ENCODE measurements around the gene FHOD3. TPM values are rescaled to one million over a fixed set of nuclear protein-coding genes. Genes with fewer than 3 reads are reported as not detected.

The FHOD3 gene
- total and polyA plus RNA-seq, 2 of the 4 experiments (the other 2 are of a cell fraction), result 14.6 to 16.0 TPM

DNA sequence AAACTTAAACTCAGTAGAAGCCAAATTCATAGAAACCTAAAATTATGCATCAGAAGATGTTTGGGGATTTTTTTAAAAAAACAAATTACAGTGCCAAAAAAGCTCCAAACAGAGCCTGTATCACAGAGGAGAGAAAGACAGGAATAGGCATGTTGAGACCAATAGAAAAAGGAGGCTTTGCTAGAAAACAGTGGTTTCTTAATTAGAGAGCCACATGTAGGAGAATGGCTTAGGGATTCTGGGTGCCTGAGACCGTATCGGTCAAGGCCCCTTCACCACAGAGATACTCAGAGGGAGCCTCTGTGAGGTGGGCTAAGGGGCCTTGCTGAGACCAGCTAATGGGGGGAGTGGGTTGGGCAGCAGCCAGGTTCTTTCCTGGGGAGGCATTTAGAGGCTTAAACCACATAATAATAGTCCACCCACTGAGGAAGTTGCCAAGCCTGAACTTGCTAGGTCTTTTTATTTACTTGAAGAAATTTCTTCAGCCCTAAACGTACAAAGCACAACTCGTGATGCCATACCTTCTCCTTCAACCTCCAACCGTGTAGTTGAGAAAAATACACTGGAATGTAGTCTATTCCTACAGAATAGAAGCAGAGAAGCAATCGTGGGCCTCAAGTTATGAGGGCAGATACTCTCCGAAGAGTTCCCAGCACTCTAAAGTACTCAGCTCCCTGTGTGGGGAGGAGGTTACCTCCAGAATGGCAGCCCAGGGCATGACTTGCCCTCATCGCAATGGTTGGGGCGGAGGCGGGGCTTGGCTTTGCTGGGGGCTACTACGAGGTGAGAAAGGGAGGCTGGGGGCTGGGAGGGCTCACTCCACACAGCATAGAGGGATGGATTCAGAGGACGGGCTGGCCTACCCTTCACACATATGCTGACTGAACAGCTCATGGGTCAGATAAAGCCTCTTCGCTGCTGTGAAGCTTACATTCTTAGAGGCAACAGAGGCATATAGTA is 293.4 kb downstream of the FHOD3 start:
- H2BK15ac ChIP-seq (ENCODE audit: low read depth, low read length), result peak overlapping the region; percentile 65; the same call in 1 of the 3 replicates
- DNase-seq (no peak), ATAC-seq (ENCODE audit: low read depth) (no peak)
- in situ Hi-C loops (cut with MboI; ENCODE audit: low sequenced_read_pairs) (no loop called here), intact Hi-C loops (cut with micrococcal nuclease) (no loop called here), dilution Hi-C loops (cut with HindIII; ENCODE audit: low sequenced_read_pairs, unreplicated experiment) (no loop called here)
- H3K79me1 ChIP-seq (ENCODE audit: low read depth in 1 of 2, low read length in 2 of 2), result no peaks in the 10 kb centered on the region
- no peak overlapping the region for H2AFZ ChIP-seq (replicated peaks; ENCODE audit: low read length, poor library complexity)
- BruUV-seq (replicated peaks), result no TSS peak
- no peak overlapping the region for H3K14ac ChIP-seq (replicated peaks; ENCODE audit: low read depth, low read length)
- no peaks in the 10 kb centered on the region for H3K36me3 ChIP-seq (ENCODE audit: control insufficient read depth, insufficient read depth, low read length)
- H3K56ac ChIP-seq (ENCODE audit: extremely low read depth, insufficient read depth, low read length), result no peak overlapping the region
- H2AK5ac ChIP-seq (ENCODE audit: low read depth, low read length), result peak overlapping the region; percentile 55
- H3K18ac ChIP-seq (ENCODE audit: low read depth, low read length), result no peak overlapping the region
- no peaks in the 10 kb centered on the region for H3K27me3 ChIP-seq (ENCODE audit: control insufficient read depth, insufficient read depth, low read length)
- no CpG with 5 or more reads among the region's 13 CpGs for WGBS, 2 experiments (ENCODE audit: extremely low coverage in 2 of 2, insufficient read length in 1 of 2)
- H3K4me1 ChIP-seq (ENCODE audit: control insufficient read depth, insufficient read depth, low read length), result peaks cover 6% of the 10 kb centered on the region
- no peak overlapping the region for H3K4me3 ChIP-seq (ENCODE audit: insufficient read depth, low read depth, low read length)
- no peak overlapping the region for H3K27ac ChIP-seq (ENCODE audit: insufficient read depth, low read length)
- no peak overlapping the region for H2BK5ac ChIP-seq (ENCODE audit: low read depth, low read length, poor library complexity, severe bottlenecking)
- 0 out of 2 replicates have a peak overlapping the region, but pooled peaks have one; percentile 27 for H4K91ac ChIP-seq (ENCODE audit: insufficient read depth, low read depth, low read length)
- POLR2A ChIA-PET (ENCODE audit: unreplicated experiment), result no interaction called here
- no peak overlapping the region for H3K4me2 ChIP-seq (ENCODE audit: low read depth, low read length)
- no peak overlapping the region for H4K5ac ChIP-seq (ENCODE audit: low read depth, low read length)
- peak overlapping the region; percentile 49; the same call in 1 of the 2 replicates for H2BK20ac ChIP-seq (ENCODE audit: low read depth, low read length)
- TF ChIP-seq RCOR1 (IDR thresholded peaks at IDR 0.05; ENCODE audit: insufficient replicate concordance, low read length) (no peak), MAZ (IDR thresholded peaks at IDR 0.05; ENCODE audit: borderline replicate concordance, low read depth, low read length) (no peak), SMC3 (IDR thresholded peaks at IDR 0.05; ENCODE audit: low read depth, low read length) (no peak), FOS (IDR thresholded peaks at IDR 0.05; ENCODE audit: low read depth, low read length) (no peak), RAD21 (IDR thresholded peaks at IDR 0.05; ENCODE audit: low read length) (no peak), CEBPB (IDR thresholded peaks at IDR 0.05; ENCODE audit: low read depth, low read length) (no peak), BHLHE40 (IDR thresholded peaks at IDR 0.05; ENCODE audit: low read depth, low read length) (no peak), NFE2L2 (IDR thresholded peaks at IDR 0.05; ENCODE audit: low read depth, low read length) (no peak), MAFK (IDR thresholded peaks at IDR 0.05; ENCODE audit: low read depth, low read length) (no peak)
- TF ChIP-seq, protein P1, sequence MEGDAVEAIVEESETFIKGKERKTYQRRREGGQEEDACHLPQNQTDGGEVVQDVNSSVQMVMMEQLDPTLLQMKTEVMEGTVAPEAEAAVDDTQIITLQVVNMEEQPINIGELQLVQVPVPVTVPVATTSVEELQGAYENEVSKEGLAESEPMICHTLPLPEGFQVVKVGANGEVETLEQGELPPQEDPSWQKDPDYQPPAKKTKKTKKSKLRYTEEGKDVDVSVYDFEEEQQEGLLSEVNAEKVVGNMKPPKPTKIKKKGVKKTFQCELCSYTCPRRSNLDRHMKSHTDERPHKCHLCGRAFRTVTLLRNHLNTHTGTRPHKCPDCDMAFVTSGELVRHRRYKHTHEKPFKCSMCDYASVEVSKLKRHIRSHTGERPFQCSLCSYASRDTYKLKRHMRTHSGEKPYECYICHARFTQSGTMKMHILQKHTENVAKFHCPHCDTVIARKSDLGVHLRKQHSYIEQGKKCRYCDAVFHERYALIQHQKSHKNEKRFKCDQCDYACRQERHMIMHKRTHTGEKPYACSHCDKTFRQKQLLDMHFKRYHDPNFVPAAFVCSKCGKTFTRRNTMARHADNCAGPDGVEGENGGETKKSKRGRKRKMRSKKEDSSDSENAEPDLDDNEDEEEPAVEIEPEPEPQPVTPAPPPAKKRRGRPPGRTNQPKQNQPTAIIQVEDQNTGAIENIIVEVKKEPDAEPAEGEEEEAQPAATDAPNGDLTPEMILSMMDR (conservative IDR thresholded peaks at IDR 0.05; ENCODE audit: low read depth, low read length), result no peak
- TF ChIP-seq, protein P2, sequence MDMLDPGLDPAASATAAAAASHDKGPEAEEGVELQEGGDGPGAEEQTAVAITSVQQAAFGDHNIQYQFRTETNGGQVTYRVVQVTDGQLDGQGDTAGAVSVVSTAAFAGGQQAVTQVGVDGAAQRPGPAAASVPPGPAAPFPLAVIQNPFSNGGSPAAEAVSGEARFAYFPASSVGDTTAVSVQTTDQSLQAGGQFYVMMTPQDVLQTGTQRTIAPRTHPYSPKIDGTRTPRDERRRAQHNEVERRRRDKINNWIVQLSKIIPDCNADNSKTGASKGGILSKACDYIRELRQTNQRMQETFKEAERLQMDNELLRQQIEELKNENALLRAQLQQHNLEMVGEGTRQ (IDR thresholded peaks at IDR 0.05; ENCODE audit: low read depth, low read length), result no peak
- H4K8ac ChIP-seq (ENCODE audit: low read depth in 2 of 2, low read length in 2 of 2), result no peak overlapping the region; a peak in 1 of 4 replicates
- peaks cover 11% of the 10 kb centered on the region for H3K9me1 ChIP-seq (ENCODE audit: insufficient read depth, low read length)
- no peak overlapping the region for H3K23ac ChIP-seq (ENCODE audit: low read depth, low read length)
- H3K9ac ChIP-seq (ENCODE audit: low read depth, low read length), result no peak overlapping the region
- CTCF ChIA-PET, result interaction anchor here (0.6 to 1.1 kb wide), 2 partner anchors 13 to 275 kb away, joined by 3 to 6 read pairs; no protein-coding TSS in a partner anchor
- peak overlapping the region; percentile 47; the same call in 1 of the 2 replicates for H3K4ac ChIP-seq (ENCODE audit: low read depth, low read length)
- H3K9me3 ChIP-seq (ENCODE audit: control insufficient read depth, insufficient read depth, low read length), result no peaks in the 10 kb centered on the region
- H4K20me1 ChIP-seq (ENCODE audit: insufficient read depth, low read length), result no peaks in the 10 kb centered on the region
- H2AK9ac ChIP-seq (replicated peaks; ENCODE audit: low read depth, low read length, poor library complexity), result peak overlapping the region; percentile 68
- no peak overlapping the region for H2BK120ac ChIP-seq (ENCODE audit: low read depth, low read length)

All from IMR-90 (cell line).